HEK293 (cell line): ENCODE results near the gene SIK3.
"Not testable (repeated sequence)": the region's sequence is repeated elsewhere in the genome, so short reads cannot be mapped to it uniquely, and the experiment has no call there.

ENCODE experiments used
- CTCF ChIA-PET: fragments of 350-600 bp; formaldehyde crosslinking; extraction: SDS; loops from one replicate; lab custom pipeline; 2021; ENCODE audit warnings: antibody characterized with exemption; lab: Yijun Ruan, JAX
- POLR2A ChIA-PET: fragments of 300-600 bp; formaldehyde crosslinking; extraction: SDS; loops from one replicate; lab custom pipeline; 2020; ENCODE audit warnings: antibody characterized with exemption, inconsistent platforms; lab: Yijun Ruan, JAX
- H3K27ac ChIP-seq: fragments of 200-500 bp; sonication (Bioruptor generic); 2 replicates; pipeline ENCODE4 v1.5.1; 2014; ENCODE audit warnings: low read depth, low read length, control low read depth, inconsistent platforms; ENCODE audit errors: extremely low read depth
- H3K36me3 ChIP-seq, 2 experiments: fragments of 200-500 bp in 1 of 2; sonication (Bioruptor generic) in 1 of 2; 1 replicate in 1 of 2; 2 replicates in 1 of 2; pipeline ENCODE4 v1.5.1; 2014 to 2017; ENCODE audit warnings: inconsistent platforms in 2 of 2, low read length in 2 of 2; ENCODE audit not compliant: control insufficient read depth in 2 of 2, insufficient read depth in 1 of 2
- H3K4me1 ChIP-seq: fragments of 200-500 bp; sonication (Bioruptor generic); 2 replicates; pipeline ENCODE4 v1.5.1; 2014; ENCODE audit warnings: mild to moderate bottlenecking, low read length, inconsistent platforms; ENCODE audit not compliant: control insufficient read depth, insufficient read depth
- H3K4me3 ChIP-seq: 2 replicates; pipeline ENCODE4 v1.5.1; 2011; ENCODE audit warnings: low read depth, mild to moderate bottlenecking, control low read depth, low read length, moderate library complexity
- H3K9me3 ChIP-seq: fragments of 200-500 bp; sonication (Bioruptor generic); 2 replicates; pipeline ENCODE4 v1.5.1; 2014; ENCODE audit warnings: low read depth, low read length, inconsistent platforms; ENCODE audit not compliant: control insufficient read depth, insufficient read depth
- IKZF3 ChIP-seq: fragments of 450-650 bp; IDR thresholded peaks from 2 replicates; pipeline ENCODE4 v1.5.0; 2018; ENCODE audit warnings: missing biosample characterization, mild to moderate bottlenecking, missing genetic modification characterization, moderate library complexity
- KLF8 ChIP-seq: fragments of 450-650 bp; formaldehyde crosslinking; IDR thresholded peaks from 2 replicates; pipeline ENCODE4 v1.5.1; 2016; ENCODE audit warnings: missing biosample characterization, missing genetic modification characterization
- OSR2 ChIP-seq: fragments of 450-650 bp; formaldehyde crosslinking; IDR thresholded peaks from 2 replicates; pipeline ENCODE4 v1.5.1; 2016; ENCODE audit warnings: missing biosample characterization, missing genetic modification characterization
- SP3 ChIP-seq: fragments of 450-650 bp; formaldehyde crosslinking; IDR thresholded peaks from 2 replicates; pipeline ENCODE4 v1.5.1; 2016; ENCODE audit warnings: missing biosample characterization, missing genetic modification characterization
- TRIM28 ChIP-seq: IDR thresholded peaks from 2 replicates; pipeline ENCODE4 v1.6.1; 2011; ENCODE audit warnings: low read length, control low read depth, borderline replicate concordance
- ZBTB48 ChIP-seq: fragments of 450-650 bp; formaldehyde crosslinking; IDR thresholded peaks from 2 replicates; pipeline ENCODE4 v1.5.1; 2016; ENCODE audit warnings: missing biosample characterization, missing genetic modification characterization
- ZBTB8A ChIP-seq: fragments of 450-650 bp; formaldehyde crosslinking; IDR thresholded peaks from 2 replicates; pipeline ENCODE4 v1.5.1; 2016; ENCODE audit warnings: missing biosample characterization, missing genetic modification characterization
- ZEB2 ChIP-seq: fragments of 450-650 bp; formaldehyde crosslinking; IDR thresholded peaks from 2 replicates; pipeline ENCODE4 v1.5.1; 2016; ENCODE audit warnings: missing biosample characterization, missing genetic modification characterization
- ZIC2 ChIP-seq: fragments of 450-650 bp; formaldehyde crosslinking; IDR thresholded peaks from 2 replicates; pipeline ENCODE4 v1.5.1; 2016; ENCODE audit warnings: missing biosample characterization, missing genetic modification characterization
- ZNF140 ChIP-seq: fragments of 450-650 bp; formaldehyde crosslinking; IDR thresholded peaks from 2 replicates; pipeline ENCODE4 v1.5.1; 2016; ENCODE audit warnings: missing biosample characterization, missing genetic modification characterization
- ZNF2 ChIP-seq: fragments of 450-650 bp; formaldehyde crosslinking; IDR thresholded peaks from 2 replicates; pipeline ENCODE4 v1.5.1; 2016; ENCODE audit warnings: missing biosample characterization, missing genetic modification characterization
- ZNF335 ChIP-seq: fragments of 450-650 bp; formaldehyde crosslinking; conservative IDR thresholded peaks from 2 replicates; pipeline ENCODE4 v1.5.1; 2016; ENCODE audit warnings: missing biosample characterization, missing genetic modification characterization
- ZNF394 ChIP-seq: fragments of 450-650 bp; formaldehyde crosslinking; IDR thresholded peaks from 2 replicates; pipeline ENCODE4 v1.5.1; 2016; ENCODE audit warnings: missing biosample characterization, missing genetic modification characterization, mild to moderate bottlenecking, moderate library complexity, borderline replicate concordance
- ZNF426 ChIP-seq: fragments of 450-650 bp; formaldehyde crosslinking; IDR thresholded peaks from 2 replicates; pipeline ENCODE4 v1.5.1; 2017; ENCODE audit warnings: missing biosample characterization, missing genetic modification characterization, mild to moderate bottlenecking, inconsistent platforms, moderate library complexity
- ZNF561 ChIP-seq: fragments of 450-650 bp; IDR thresholded peaks from 2 replicates; pipeline ENCODE4 v1.5.1; 2018; ENCODE audit warnings: missing biosample characterization, missing genetic modification characterization, borderline replicate concordance
- ZNF600 ChIP-seq: fragments of 450-650 bp; formaldehyde crosslinking; IDR thresholded peaks from 2 replicates; pipeline ENCODE4 v1.5.1; 2016; ENCODE audit warnings: missing biosample characterization, missing genetic modification characterization
- ZNF701 ChIP-seq: fragments of 450-650 bp; formaldehyde crosslinking; IDR thresholded peaks from 2 replicates; pipeline ENCODE4 v1.5.1; 2016; ENCODE audit warnings: missing biosample characterization, missing genetic modification characterization
- ZNF707 ChIP-seq: fragments of 450-650 bp; formaldehyde crosslinking; IDR thresholded peaks from 2 replicates; pipeline ENCODE4 v1.5.1; 2016; ENCODE audit warnings: missing biosample characterization, missing genetic modification characterization
- ZNF76 ChIP-seq: fragments of 450-650 bp; formaldehyde crosslinking; IDR thresholded peaks from 2 replicates; pipeline ENCODE4; 2016; ENCODE audit warnings: low read depth, missing biosample characterization, missing genetic modification characterization, borderline replicate concordance
- ZNF843 ChIP-seq: fragments of 450-650 bp; formaldehyde crosslinking; IDR thresholded peaks from 2 replicates; pipeline ENCODE4 v1.5.1; 2016; ENCODE audit warnings: missing biosample characterization, missing genetic modification characterization
- ZXDB ChIP-seq: fragments of 450-650 bp; formaldehyde crosslinking; IDR thresholded peaks from 2 replicates; pipeline ENCODE4 v1.5.1; 2016; ENCODE audit warnings: missing biosample characterization, missing genetic modification characterization
- TF ChIP-seq, protein P1 (sequence below): fragments of 450-650 bp; formaldehyde crosslinking; IDR thresholded peaks from 2 replicates; pipeline ENCODE4 v1.5.1; 2016; ENCODE audit warnings: missing biosample characterization, missing genetic modification characterization
- TF ChIP-seq, protein P2 (sequence below): fragments of 450-650 bp; formaldehyde crosslinking; IDR thresholded peaks from 2 replicates; pipeline ENCODE4 v1.5.1; 2017; ENCODE audit warnings: missing biosample characterization, mild to moderate bottlenecking, missing genetic modification characterization, moderate library complexity

The SIK3 gene

DNA sequence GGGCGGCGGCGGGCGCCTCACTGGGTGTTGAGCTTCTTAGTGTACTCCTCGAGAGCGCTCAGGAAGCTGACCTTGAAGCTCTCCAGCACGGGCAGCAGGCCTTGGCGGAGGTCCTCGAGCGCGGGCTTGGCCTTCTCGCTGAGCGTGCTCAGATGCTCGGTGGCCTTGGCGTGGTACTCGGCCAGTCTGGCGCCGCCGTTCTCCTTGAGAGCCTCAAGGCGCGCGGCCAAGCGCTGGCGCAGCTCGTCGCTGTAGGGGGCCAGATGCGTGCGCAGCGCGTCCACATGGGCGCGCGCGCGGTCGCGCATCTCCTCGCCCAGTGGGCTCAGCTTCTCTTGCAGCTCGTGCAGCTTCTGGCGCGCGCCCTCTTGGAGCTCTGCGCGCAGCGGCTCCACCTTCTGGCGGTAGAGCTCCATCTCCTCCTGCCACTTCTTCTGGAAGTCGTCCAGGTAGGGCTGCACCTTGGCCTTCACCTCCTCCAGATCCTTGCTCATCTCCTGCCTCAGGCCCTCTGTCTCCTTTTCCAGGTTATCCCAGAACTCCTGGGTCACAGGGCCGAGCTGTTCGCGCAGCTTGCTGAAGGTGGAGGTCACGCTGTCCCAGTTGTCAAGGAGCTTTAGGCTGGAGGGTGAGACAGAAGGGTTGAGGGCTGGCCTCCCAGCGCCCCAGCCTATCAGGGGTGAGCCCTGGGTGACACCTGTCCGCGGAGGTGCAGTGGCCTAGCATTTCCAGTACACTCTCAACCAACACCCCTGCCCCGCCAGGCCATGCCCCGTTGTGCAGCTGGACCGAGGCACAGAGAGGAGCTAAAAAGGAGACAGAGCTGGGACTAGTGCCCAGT, 262.2 kb downstream of the SIK3 start (continued):
- no peak; the same call in 1 of the 2 replicates for TF ChIP-seq ZNF707
- TF ChIP-seq KLF8 (tag by site-specific recombination) = no peak
- TF ChIP-seq ZBTB8A (tag by site-specific recombination) = 0 out of 2 replicates have a peak, but pooled peaks have one; percentile 3
- TF ChIP-seq ZBTB48 (tag by site-specific recombination) = no peak
- TF ChIP-seq, protein P1, sequence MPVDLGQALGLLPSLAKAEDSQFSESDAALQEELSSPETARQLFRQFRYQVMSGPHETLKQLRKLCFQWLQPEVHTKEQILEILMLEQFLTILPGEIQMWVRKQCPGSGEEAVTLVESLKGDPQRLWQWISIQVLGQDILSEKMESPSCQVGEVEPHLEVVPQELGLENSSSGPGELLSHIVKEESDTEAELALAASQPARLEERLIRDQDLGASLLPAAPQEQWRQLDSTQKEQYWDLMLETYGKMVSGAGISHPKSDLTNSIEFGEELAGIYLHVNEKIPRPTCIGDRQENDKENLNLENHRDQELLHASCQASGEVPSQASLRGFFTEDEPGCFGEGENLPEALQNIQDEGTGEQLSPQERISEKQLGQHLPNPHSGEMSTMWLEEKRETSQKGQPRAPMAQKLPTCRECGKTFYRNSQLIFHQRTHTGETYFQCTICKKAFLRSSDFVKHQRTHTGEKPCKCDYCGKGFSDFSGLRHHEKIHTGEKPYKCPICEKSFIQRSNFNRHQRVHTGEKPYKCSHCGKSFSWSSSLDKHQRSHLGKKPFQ (tag by site-specific recombination) = no peak
- 0 out of 2 replicates have a peak, but pooled peaks have one; percentile 38 for TF ChIP-seq ZNF843 (tag by site-specific recombination)
- no peak for TF ChIP-seq ZNF76 (tag by site-specific recombination)
- TF ChIP-seq ZNF701 = no peak
- peak; percentile 90; the same call in 1 of the 2 replicates for TF ChIP-seq ZNF394
- TF ChIP-seq, protein P2, sequence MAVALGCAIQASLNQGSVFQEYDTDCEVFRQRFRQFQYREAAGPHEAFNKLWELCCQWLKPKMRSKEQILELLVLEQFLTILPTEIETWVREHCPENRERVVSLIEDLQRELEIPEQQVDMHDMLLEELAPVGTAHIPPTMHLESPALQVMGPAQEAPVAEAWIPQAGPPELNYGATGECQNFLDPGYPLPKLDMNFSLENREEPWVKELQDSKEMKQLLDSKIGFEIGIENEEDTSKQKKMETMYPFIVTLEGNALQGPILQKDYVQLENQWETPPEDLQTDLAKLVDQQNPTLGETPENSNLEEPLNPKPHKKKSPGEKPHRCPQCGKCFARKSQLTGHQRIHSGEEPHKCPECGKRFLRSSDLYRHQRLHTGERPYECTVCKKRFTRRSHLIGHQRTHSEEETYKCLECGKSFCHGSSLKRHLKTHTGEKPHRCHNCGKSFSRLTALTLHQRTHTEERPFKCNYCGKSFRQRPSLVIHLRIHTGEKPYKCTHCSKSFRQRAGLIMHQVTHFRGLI (tag by site-specific recombination) = peak; percentile 49
- peak; percentile 44 for TF ChIP-seq ZNF600 (tag by site-specific recombination)
- peak; percentile 62 for TF ChIP-seq ZIC2 (tag by site-specific recombination)
- 0 out of 2 replicates have a peak, but pooled peaks have one; percentile 34 for TF ChIP-seq ZEB2 (tag by site-specific recombination)
- TF ChIP-seq ZXDB (tag by site-specific recombination) = peak; percentile 45; the same call in 1 of the 2 replicates
- TF ChIP-seq OSR2 (tag by site-specific recombination) = peak; percentile 76
- no peak for TF ChIP-seq ZNF140 (tag by site-specific recombination)
- peak; percentile 51; the same call in 1 of the 2 replicates for TF ChIP-seq ZNF561 (tag by site-specific recombination)
- TF ChIP-seq ZNF426 (tag by site-specific recombination) = no peak
- peak; percentile 100 for TF ChIP-seq TRIM28

DNA sequence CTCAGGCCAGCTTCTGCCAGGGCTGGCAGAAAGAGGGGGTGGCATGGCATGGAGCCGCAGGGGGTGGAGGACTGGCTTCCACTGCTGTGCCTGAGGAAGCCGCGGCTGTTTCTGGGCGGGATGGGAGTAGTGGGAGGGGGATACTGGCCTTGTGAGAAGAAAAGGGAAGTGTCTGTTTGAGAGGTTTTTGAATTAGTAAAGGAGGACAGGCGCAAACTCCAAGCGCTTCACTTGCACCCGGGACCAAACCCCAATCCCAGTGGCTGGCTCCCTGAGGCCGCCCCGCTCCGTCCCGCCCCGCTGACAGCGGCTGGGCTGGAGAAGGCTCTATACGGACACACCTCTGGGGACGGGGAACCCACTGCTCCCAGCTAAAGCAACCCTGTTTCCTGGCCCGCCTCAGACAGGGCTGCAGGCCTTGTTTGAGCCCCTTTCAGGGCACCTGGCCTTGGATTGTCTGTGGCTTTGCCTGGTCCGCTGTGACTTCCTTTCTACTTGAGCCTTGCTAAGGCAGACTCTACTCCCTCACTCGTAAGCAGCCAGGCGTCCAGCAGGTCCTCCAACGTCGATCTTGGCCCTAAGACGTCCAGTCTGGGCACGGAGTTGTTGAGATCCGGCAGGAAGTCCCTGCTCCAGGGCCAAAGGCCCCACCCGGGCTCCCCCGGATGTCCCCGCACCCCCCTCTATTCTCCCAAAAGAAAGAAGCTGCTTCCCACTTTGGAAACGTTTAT, 263.0 kb downstream of the SIK3 start:
- Histone ChIP-seq H3K4me3 (no peak overlapping the region), H3K9me3 (no peaks in the 10 kb centered on the region), H3K36me3 (no peaks in the 10 kb centered on the region), H3K27ac (no peak overlapping the region; the same call in 1 of the 2 replicates)
- TF ChIP-seq ZNF335 (tag by site-specific recombination) (peak; percentile 64), ZBTB8A (tag by site-specific recombination) (peak; percentile 51), IKZF3 (tag by site-specific recombination) (no peak), SP3 (tag by site-specific recombination) (no peak), ZNF2 (tag by site-specific recombination) (no peak)
- TF ChIP-seq, all 188 proteins: peak for 2
- ChIA-PET CTCF (interaction anchor here (0.6 to 4.9 kb wide), 31 partner anchors 10 to 641 kb away, joined by 3 to 118 read pairs (median 4); partner anchors contain the start of genes APOA5, SIK3 and ZPR1), POLR2A (interaction anchor here (1.0 to 2.3 kb wide), 6 partner anchors 14 to 309 kb away, joined by 3 to 13 read pairs (median 6); partner anchors contain the start of genes APOA5, PAFAH1B2 and ZPR1)
- H3K4me1 ChIP-seq = no peaks in the 10 kb centered on the region

DNA sequence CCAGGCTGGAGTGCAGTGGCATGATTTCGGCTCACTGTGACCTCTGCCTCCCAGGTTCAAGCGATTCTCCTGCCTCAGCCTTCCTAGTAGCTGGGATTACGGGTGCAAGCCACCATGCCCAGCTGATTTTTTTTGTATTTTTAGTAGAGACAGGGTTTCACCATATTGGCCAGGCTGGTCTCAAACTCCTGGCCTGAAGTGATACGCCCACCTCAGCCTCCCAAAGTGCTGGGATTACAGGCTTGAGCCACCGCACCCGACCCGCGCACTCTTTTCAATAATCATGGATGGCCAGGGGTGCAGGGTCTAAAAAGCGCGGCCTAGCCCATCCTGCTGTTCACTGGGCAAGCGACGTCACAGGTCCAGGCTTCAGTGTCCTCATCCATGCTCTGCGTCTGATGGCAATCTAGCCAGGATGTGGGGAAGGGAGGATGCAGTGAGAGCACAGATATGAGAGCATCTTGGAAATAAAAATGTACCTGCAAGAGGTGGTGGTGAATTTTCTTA, 263.6 kb downstream of the SIK3 start:
- H3K4me1 ChIP-seq, POLR2A ChIA-PET, H3K4me3 ChIP-seq, H3K9me3 ChIP-seq, H3K36me3 ChIP-seq, H3K27ac ChIP-seq: not testable (repeated sequence)
- CTCF ChIA-PET = interaction anchor here (0.6 to 3.0 kb wide), 6 partner anchors 21 to 904 kb away, joined by 3 to 19 read pairs (median 10); partner anchors contain the start of gene APOA5
